ENCODE measurements around the gene CLCN6.
A peak's percentile ranks its signal among the peaks of the same experiment; 100 is the strongest.

DNA sequence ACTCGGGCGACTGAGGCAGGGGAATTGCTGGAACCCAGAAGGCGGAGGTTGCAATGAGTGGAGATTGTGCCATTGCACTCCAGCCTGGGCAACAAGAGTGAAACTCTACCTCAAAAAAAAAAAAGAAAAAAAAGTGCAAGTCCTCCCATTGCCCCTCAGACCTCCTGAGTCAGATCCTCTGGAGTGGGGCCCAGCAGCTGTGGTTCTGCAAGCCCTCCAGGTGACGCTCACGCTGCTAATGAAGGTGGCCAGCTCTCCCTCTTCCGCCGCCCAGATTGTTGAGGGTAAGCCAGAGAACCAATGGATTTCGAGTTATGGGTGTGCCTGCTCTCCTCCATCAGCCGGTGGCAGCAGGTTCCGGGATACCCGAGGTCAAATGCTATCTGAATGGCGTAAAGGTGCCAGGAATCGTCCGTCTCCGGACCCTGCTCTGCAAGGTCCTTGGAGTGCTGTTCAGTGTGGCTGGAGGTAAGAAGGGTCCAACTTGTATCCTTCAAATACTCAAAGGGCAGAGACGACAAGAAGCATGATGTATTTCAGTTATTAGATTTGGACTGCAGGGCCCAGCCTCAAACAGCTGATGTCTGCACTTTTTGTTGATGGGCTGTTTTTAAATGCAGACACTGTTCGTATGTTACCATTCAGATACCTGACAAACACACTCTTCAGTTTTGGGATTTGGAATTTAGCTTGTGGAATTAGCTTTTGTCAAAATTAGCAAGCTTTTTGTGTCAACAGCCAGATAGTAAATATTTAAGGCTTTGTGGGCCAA, 17.6 kb downstream of the CLCN6 start:
- TF ChIP-seq POLR2A (IDR thresholded peaks at IDR 0.05; ENCODE audit: low read length) = peak; percentile 12
- TF ChIP-seq GATA1 (IDR thresholded peaks at IDR 0.05; ENCODE audit: low read depth, low read length) = no peak
